T-helper 2 cell (primary cell): ENCODE measurements around the gene GPR135.

Source experiments
- DNase-seq, 5 experiments: peaks; one replicate each; pipeline versions ENCODE4 v3.0.0 to v3.0.0-alpha.2; 2012 to 2022
- total RNA-seq, 2 donors: gene quantifications; one replicate each; lab custom pipeline; 2026; lab: John Stamatoyannopoulos, UW

Gene GPR135
- total RNA-seq, result 1.3 to 2.2 reads per million in 2 donors

GRCh38 chr14:59465316-59466135 is at the start of gene GPR135:
GPR135 (minus strand) TSS chr14:59465380; CDS start chr14:59465226, 154 bp downstream.
- DNase-seq, result peak; percentile 5 to 51 (median 10)

GRCh38 chr14:59511916-59512575 is 46.9 kb upstream of the GPR135 start:
- DNase-seq, result no peak

DNA sequence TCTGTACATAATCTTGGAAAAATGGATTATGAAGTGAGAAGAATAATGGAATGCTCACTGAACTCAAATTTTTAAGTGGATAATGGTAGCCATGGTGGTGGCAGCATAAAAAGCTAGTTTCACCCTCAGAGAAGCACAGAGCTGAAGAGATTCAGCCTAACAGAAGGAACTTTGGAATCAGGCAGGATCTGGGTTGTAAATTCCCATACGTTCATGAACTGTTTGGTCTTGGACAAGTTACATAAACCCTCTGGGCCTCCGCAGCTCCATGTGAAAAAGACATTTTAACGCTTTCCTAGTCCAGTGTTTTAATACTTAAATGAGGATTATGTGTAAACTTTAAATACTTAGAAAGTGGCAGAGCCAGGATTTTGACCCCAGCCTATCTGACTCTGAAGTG is 45.8 kb upstream of the GPR135 start:
- DNase-seq, result no peak

- no peak for DNase-seq
These were observed 44.8 kb upstream of the GPR135 start for GRCh38 chr14:59510001-59510400.

- no peak for DNase-seq
These were observed 43.9 kb upstream of the GPR135 start for GRCh38 chr14:59509101-59509500.

DNA sequence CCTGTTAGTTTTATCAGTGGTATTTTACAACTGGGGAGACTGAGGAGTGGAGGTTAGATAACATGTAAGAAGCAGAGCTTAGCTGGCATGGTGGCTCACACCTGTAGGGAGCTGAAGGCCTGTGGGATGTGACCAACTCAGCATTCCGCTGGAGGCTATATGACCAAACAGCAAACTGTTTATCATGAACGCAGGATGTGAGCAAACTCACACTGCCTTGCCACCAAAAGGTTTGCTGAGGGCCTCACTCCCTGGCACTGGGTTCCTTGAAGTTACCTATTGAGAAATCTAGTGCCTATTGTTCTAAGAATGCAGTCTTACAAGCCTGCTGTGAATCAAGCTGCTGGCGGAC is 42.5 kb upstream of the GPR135 start:
- no peak for DNase-seq

- DNase-seq, result peak in 3 of 5 experiments; percentile 3 to 48 (median 12)
These were observed 42.0 kb upstream of the GPR135 start for GRCh38 chr14:59507063-59507751.

- DNase-seq, result no peak
These were observed 38.1 kb upstream of the GPR135 start for GRCh38 chr14:59503256-59503655.

- DNase-seq, result no peak
These were observed 35.6 kb upstream of the GPR135 start for GRCh38 chr14:59500732-59501131.

DNA sequence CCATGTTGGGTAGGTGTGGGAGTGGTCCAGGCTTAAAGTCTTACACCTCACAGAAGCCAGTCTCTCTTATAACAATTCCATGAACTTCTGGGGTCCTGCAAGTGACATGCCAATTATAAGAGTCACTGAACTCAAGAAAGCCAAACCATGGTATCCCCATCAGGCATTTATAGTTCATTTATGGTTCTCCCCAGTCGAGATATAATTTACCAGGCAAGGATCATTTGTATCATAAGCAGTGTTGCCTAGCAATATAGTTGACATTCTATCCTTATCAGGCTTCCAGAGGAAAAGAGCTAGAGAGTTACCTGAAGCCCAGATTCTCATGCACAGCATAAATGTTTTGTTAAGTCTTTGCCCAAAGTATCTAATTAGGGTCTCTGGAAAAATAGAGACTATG is 27.2 kb upstream of the GPR135 start:
- DNase-seq, result no peak

DNA sequence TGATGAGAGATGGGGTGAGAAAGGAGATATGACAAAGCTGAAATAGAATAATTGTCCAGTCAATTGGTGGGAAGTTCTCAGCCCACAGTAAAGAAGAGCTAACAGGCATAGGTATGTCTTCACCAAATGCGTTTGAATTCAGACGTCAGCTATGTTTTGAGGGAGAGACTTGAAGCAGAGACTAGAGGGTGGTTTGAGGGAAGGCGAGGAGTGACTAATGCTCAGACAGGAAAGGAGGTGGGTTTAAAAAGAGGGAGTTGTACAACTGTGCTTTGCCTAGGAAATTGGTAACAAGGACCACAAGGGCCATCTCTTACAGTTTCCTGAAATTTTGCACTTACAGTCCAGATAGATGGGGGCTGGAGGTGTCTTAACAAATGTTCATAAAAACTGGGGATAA is 25.6 kb upstream of the GPR135 start:
- DNase-seq, result no peak

- peak in 1 of 5 experiments; percentile 55 for DNase-seq
These were observed 19.5 kb upstream of the GPR135 start for GRCh38 chr14:59484639-59485175.

DNA sequence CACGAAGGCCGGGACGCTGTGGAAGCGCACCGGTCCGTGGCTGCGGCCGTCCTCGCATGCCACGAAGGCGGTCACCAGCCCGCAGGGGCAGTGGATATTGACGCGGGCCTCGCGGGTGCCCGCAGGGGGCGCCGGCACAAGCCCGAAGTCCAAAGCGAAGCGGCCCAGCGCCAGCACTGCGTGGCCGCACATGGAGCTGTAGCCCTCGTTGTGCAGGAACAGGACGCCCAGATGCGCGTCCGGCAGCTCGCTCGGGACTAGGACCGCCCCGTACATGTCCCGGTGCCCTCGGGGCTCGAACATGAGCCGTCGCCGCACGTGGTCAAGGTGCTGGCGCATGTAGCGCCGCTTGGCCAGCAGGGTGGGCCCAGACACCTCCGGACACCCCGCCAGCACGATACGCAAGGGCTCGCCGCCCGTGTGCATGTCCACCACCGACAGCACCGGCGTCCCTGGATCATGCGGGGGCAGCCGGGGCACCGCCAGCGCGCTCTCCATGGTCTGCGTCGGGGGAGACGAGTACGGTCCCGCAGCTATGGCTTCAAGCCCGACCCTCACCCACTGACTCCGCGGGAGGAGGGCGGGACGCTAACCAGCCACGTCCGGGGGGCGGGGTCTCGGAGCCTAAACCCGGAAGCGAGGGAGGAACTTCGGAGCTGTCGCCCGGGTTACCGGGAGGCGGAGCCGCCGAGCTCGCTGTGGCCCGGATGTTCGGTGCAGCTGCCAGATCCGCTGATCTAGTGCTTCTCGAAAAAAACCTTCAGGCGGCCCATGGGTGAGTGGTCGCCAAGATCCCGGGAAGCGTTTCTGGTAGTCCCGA is 18.8 kb upstream of the GPR135 start, which contains the start of the genes JKAMP and L3HYPDH:
Gene JKAMP (plus strand): TSS at position 699 of the 820 bp plus-strand sequence. CDS start 73 bp downstream, at position 772.
Gene L3HYPDH (minus strand): TSS at position 590 of the 820 bp plus-strand sequence. CDS start 92 bp downstream, at position 498.
- DNase-seq, result peak; percentile 92 to 97 (median 96)

DNA sequence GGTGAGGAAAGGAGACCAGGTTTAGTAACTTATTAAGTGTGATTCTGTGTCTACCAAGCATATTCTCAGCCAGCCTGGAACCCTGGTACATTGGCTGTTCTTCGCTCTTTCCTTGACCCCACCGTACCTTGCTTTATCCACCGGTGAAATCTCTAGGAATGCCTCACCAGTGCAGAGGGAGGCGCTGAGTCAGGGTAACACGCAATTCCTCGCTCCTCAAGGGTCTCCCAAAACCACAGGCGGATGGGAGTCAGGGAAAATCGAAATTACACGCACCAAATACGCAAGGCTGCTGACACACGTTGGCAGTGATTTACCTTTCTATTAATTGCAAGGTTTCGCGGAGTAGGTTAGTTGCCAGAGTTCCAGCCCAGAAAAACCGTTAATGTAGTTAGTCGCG is 18.2 kb upstream of the GPR135 start:
- no peak for DNase-seq

DNA sequence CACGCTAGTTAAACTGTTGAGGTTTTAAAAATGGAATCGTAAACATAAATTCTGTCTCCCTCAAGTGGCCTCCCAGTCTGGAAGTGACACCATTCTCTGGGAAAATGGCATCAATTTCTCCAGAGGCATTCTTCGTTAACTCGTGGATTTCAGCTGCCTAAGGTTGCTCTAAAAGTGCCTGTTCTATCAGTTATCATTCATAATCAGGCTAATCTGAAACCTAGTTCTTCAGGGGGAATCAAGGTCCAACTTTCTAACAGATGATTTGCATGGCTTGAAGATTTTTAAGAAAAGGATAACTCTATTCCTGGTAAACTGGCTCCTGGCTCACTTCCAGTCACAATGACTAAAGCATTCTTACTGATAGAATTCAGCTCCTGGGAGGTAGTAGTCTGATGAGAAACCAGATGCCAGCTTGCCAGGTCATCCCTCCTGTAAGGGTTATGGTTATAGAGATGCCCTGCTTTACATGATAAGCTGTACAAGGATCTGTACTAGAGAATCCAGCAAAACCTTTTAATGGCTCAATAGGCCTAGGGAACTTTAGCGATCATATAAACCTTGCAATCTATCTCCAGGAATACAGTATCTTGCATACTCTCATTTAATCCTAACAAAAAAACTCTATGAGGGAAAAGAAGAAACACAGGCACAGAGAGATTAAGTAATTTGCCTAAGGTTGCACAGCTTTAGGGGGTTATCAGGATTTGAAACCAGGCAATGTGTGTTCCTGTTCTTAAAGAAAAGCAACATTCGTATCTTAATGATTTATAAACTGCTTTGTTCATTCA is 17.6 kb upstream of the GPR135 start:
- DNase-seq, result no peak

- DNase-seq, result no peak
These were observed 16.8 kb upstream of the GPR135 start for GRCh38 chr14:59481871-59482540.

DNA sequence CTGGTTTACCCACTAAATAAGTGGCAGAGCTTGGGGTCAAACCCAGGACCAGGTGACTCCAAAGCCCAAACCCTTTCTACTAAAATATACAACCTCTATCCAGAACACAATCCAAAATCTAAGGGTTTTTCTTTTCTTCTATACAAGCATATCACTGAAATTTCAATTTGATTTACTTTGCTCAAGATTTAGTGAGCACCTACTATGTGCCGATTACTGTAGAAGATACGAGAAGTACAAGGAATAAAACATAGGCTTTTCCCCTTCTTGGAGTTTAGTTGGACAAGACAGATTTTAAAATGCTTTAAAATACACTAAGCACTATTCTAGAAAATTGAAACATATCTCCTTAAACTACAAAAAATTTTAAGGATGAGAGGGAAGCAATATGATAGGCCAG is 16.2 kb upstream of the GPR135 start:
- DNase-seq, result no peak

DNA sequence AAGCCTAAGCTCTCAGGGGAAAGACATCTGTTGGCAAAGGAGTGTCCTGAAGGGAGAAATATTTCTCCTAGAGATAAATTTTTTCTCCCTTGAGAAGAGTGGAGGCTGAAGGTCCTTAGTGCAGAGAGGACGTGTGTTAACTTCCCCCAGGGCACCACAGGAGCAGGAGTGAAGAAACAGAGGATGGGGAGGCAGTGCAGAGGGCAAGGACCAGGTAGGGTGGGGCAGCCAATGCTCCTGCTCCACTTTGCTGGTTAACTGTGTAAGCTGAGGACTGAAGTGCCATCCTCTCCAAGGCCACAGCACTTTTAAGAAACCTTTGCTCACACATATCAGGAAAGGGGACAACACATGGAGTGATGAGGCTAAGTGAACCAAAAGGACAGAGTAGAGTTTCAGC is 15.0 kb upstream of the GPR135 start:
- DNase-seq, result no peak

GRCh38 chr14:59478540-59478939 is 13.4 kb upstream of the GPR135 start:
- DNase-seq, result no peak

DNA sequence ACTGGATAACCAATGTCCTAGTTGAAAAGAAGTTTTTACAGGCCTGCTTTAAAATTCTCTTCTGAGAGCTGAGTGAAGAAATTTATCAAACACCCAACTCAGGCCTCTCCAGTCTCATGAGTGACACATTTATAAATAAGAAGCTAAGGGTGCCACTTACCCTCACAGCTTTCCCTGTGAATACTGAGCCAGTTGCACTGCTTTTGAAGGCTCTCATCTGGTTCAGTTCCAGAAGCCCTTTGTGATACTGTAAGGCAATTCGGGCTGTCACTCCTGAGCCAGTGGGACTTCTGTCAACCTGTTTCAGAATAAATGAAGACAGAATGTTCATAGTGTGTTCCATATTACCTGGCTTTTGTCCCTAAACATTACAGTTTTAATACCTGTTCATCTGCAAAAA is 10.5 kb upstream of the GPR135 start:
- DNase-seq, result no peak

DNA sequence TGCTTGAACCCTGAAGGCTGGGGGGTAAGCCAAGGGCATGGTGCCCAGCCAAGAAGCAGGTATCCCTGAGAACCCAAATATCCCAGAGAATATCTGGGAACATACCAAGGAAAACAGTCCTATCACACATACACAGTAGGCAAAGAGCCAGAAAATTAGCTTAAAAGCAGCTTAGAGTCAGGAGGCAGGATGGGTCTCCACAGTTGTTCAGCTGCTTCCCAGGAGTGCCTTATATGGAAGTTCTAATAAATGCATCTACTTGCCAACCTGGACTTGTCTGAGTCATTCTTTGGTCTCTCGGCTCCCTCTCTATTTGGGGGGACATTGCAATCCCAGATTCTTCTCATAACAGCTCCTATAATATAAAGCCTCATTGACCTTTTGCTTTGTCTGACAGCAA is 9.0 kb upstream of the GPR135 start:
- DNase-seq, result no peak
